Body of pancreas (tissue), 4 donors: ENCODE measurements around the gene HEBP2. TPM values are rescaled to one million over a fixed set of nuclear protein-coding genes. Genes with fewer than 3 reads are reported as not detected.

Source experiments
- ATAC-seq: fragments of 150-250 bp; one replicate; pipeline ENCODE4 v1.9.1; 2016
- DNase-seq, 4 donors: peaks; one replicate each; pipeline ENCODE4 v3.0.0-alpha.2; 2019
- H3K27ac ChIP-seq, 4 donors: fragments of 200-600 bp; sonication (generic); 1 replicate in 3 of 4; 2 replicates in 1 of 4; pipeline versions ENCODE4 v1.5.1 to v1.6.1; 2016 to 2019; ENCODE audit warnings: mild to moderate bottlenecking in 1 of 4, mixed read lengths in 1 of 4, moderate library complexity in 1 of 4
- H3K27me3 ChIP-seq, 2 donors: fragments of 200-600 bp; sonication (generic); one replicate each; pipeline ENCODE4 v1.6.0; 2016; ENCODE audit warnings: mild to moderate bottlenecking in 1 of 2
- H3K36me3 ChIP-seq, 2 donors: fragments of 200-600 bp; sonication (generic); replicated peaks in 1 of 2; 2 replicates each; pipeline ENCODE4 v1.5.1; 2016; ENCODE audit warnings: low read depth in 2 of 2; ENCODE audit not compliant: insufficient read depth in 1 of 2
- H3K4me1 ChIP-seq: fragments of 200-600 bp; sonication (generic); one replicate; pipeline ENCODE4 v1.6.0; 2016
- H3K4me3 ChIP-seq, 2 donors: fragments of 200-600 bp; sonication (generic); 1 replicate in 1 of 2; 2 replicates in 1 of 2; pipeline ENCODE4 v1.5.1; 2016 to 2019
- H3K9me3 ChIP-seq, 3 donors: fragments of 200-600 bp; sonication (generic); 1 replicate in 2 of 3; 2 replicates in 1 of 3; pipeline ENCODE4 v1.5.1; 2016
- CTCF ChIP-seq, 7 experiments: fragments of 450-650 bp in 4 of 7; fragments of 200-600 bp in 3 of 7; sonication (generic) in 3 of 7; IDR thresholded peaks; one replicate each; pipeline ENCODE4 v1.5.1; 2016 to 2019; ENCODE audit warnings: antibody characterized with exemption in 7 of 7
- POLR2A ChIP-seq, 3 donors: fragments of 450-650 bp; IDR thresholded peaks; one replicate each; pipeline ENCODE4 v1.6.1; 2016; ENCODE audit warnings: antibody characterized with exemption in 3 of 3, mild to moderate bottlenecking in 2 of 3
- WGBS, 2 donors: methylation state at CpG; one replicate each; pipeline ENCODE4 v1.1.5; 2017; 5-methylcytosine and 5-hydroxymethylcytosine counted together
- intact Hi-C: fragments of 100-400 bp; cut with DNase I; formaldehyde crosslinking; loops from one replicate; pipeline ENCODE4 v1.15.1; 2023
- total RNA-seq, 2 donors: library from RNA; depleted of rRNA; stranded (reverse); fragments of >200 nt; gene quantifications; one replicate each; pipeline ENCODE4 v1.1.0, GENCODE V29; 2016

The HEBP2 gene
- total RNA-seq, 2 donors from 2014 or later = 33.2 to 181 TPM

GRCh38 chr6:138397128-138398122 lies 6.6 kb upstream of the HEBP2 start:
- DNase-seq = no peak
- H3K4me1 ChIP-seq = no peaks in the 10 kb centered on the region
- intact Hi-C loops = no loop called here
- no peaks in the 10 kb centered on the region for H3K36me3 ChIP-seq
- TF ChIP-seq CTCF (IDR thresholded peaks at IDR 0.05) = no peak
- TF ChIP-seq POLR2A (IDR thresholded peaks at IDR 0.05) = no peak
- no peaks in the 10 kb centered on the region for H3K9me3 ChIP-seq
- H3K4me3 ChIP-seq = no peak overlapping the region
- H3K27ac ChIP-seq = no peak overlapping the region
- no peaks in the 10 kb centered on the region for H3K27me3 ChIP-seq
- no peak for ATAC-seq
- 74 to 78% methylated on average over 8 of the region's 8 CpGs for WGBS, 2 donors

- intact Hi-C loops = no loop called here
- no peak overlapping the region for H3K4me3 ChIP-seq
- TF ChIP-seq POLR2A (IDR thresholded peaks at IDR 0.05) (no peak), CTCF (IDR thresholded peaks at IDR 0.05) (no peak)
- no peaks in the 10 kb centered on the region for H3K36me3 ChIP-seq
- DNase-seq (no peak), ATAC-seq (no peak)
- WGBS, 2 donors = 74 to 75% methylated on average over 3 of the region's 3 CpGs
- peaks cover 9% of the 10 kb centered on the region for H3K4me1 ChIP-seq
- no peaks in the 10 kb centered on the region for H3K27me3 ChIP-seq
- no peaks in the 10 kb centered on the region for H3K9me3 ChIP-seq
- no peak overlapping the region for H3K27ac ChIP-seq
Measured at GRCh38 chr6:138400326-138400725, 3.7 kb upstream of the HEBP2 start.

GRCh38 chr6:138401960-138402837 lies 1.8 kb upstream of the HEBP2 start:
- intact Hi-C loops = no loop called here
- peaks cover 0 to 5% of the 10 kb centered on the region in 2 donors for H3K36me3 ChIP-seq
- no peaks in the 10 kb centered on the region for H3K27me3 ChIP-seq
- no peaks in the 10 kb centered on the region for H3K9me3 ChIP-seq
- no peak for TF ChIP-seq POLR2A (IDR thresholded peaks at IDR 0.05)
- TF ChIP-seq CTCF (IDR thresholded peaks at IDR 0.05) = no peak
- H3K4me1 ChIP-seq = peaks cover 18% of the 10 kb centered on the region
- no peak overlapping the region for H3K27ac ChIP-seq
- ATAC-seq = no peak
- no peak overlapping the region for H3K4me3 ChIP-seq
- WGBS, 2 donors = 93 to 94% methylated on average over 13 to 14 of the region's 14 CpGs
- DNase-seq = no peak

GRCh38 chr6:138402838-138403187 lies 1.2 kb upstream of the HEBP2 start:
- TF ChIP-seq CTCF (IDR thresholded peaks at IDR 0.05) (no peak), POLR2A (IDR thresholded peaks at IDR 0.05) (no peak)
- intact Hi-C loops = no loop called here
- Histone ChIP-seq H3K4me1 (peaks cover 18% of the 10 kb centered on the region), H3K9me3 (no peaks in the 10 kb centered on the region), H3K27ac (peak overlapping the region in 2 of 4 donors; percentile 96 to 97), H3K36me3 (peaks cover 4 to 10% of the 10 kb centered on the region in 2 donors), H3K27me3 (no peaks in the 10 kb centered on the region), H3K4me3 (no peak overlapping the region)
- no peak for ATAC-seq
- 93 to 95% methylated on average over 8 of the region's 8 CpGs for WGBS, 2 donors
- no peak for DNase-seq
